NCI-H146 (cell line): ENCODE results near the gene ACVR1.

ENCODE experiments used
- DNase-seq: peaks from one replicate; lab custom pipeline; 2025; lab: John Stamatoyannopoulos, UW

Gene ACVR1

DNA sequence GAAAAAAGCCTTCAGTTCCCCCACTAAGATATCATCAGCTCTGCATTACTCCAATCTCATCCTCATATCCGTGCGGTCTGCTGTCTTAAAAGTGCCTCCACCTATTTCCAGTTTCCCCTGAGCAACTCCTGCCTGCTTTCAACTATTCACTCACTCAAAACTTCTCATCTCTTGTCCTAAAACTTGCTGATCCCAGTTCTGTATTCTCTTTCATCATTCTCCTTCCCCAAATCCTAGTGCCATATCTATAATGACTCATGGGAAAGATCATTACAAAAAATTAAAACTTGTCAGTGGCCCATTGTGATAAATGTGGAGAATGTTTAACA is 20.0 kb downstream of the ACVR1 start:
- DNase-seq = no peak

DNA sequence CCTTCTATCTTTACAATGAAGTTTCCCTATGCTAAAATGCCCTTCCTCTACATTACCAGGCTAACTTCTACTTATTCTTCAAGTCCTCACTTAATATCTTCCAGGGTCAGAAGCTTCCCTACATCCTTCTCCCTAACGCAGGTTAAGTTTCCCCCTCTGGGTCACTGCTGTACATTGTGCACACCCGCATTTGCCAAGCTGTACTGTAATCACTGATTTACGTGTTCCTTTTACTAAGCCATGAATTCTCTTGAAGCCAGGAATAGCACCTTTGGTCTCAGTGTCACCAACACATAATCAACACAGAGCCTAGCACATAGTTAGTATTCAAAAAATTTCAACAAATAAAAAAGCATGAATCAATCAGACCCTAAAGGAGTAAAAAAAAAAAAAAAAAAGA is 22.3 kb downstream of the ACVR1 start:
- no peak for DNase-seq

GRCh38 chr2:157853211-157853610 is 22.9 kb downstream of the ACVR1 start:
- DNase-seq = no peak

GRCh38 chr2:157849591-157849990 is 26.5 kb downstream of the ACVR1 start:
- no peak for DNase-seq

DNA sequence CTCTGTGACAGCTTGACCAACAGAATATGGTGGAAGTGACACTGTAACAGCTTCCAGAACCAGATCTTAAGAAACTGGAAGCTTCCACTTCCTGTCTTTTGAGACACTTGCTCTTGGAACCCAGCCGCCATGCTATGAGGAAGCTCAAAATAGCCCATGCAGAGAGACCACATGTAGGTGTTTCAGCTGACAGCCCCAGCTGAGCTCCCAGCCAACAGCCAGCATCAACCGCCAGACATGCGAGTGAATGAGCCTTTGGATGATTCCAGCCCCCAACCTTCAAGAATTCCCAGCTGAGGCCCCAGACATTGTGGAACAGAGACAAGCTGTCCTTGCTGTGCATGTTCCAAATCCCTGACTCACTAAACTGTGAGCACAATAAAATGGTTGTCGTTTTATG is 27.9 kb downstream of the ACVR1 start:
- DNase-seq = no peak

DNA sequence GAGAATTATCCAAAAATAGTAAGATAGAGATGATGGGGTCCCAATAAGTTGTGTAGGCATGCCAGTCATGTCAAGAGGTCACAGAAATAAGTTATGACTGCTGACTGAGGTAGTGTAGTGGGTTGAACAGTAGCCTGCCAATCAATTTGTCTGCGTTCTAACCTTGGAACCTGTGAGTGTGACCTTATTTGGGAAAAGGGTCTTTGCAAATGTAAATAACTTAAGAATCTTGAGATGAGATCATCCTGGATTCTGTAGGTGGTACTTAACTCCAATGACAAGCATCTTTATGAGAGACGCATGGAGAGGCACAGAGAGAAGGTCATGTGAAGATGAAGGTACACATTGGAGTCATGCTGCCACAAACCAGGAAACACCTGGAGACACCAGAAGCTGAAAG is 31.0 kb downstream of the ACVR1 start:
- no peak for DNase-seq

DNA sequence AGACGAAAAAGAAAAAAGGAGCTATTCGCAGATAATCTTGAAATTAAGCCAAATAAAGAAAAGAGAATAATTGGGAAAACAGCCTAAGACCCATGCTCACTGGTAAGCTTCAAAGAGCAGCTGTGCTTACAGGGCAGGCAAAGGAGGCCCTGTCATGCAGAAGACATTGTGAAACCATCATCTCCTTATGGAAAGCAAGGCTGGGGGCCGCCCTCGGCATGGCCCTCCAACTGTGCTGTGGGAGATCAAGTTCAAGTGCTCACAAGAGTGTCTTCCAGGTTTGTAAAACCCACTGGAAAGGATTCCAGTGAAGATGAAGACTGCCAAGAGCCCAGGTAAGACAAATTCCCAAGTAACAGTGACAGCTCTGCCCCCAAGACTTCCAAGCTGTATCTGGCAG is 32.2 kb downstream of the ACVR1 start:
- no peak for DNase-seq

DNA sequence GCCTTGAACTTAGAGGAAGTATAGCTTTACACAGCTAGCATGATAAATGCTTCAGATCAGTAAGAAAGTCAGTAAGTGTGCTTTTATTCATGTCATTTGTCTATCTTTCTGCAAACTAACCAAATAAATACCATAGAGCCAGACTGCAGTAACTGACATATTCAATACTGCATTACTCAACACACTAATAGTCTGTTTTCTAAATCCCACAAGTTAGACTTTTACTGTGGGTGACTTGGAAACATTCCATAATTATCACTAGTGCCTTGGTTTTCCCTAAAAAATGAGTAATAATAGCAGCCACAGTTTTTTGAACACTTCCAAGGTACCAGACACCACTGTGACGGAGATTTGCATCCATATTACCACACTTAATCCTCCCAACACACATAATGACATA is 33.0 kb downstream of the ACVR1 start:
- DNase-seq = no peak

- DNase-seq = no peak
These were observed 33.8 kb downstream of the ACVR1 start for GRCh38 chr2:157842106-157842879.

- no peak for DNase-seq
These were observed 34.6 kb downstream of the ACVR1 start for GRCh38 chr2:157841485-157841884.

DNA sequence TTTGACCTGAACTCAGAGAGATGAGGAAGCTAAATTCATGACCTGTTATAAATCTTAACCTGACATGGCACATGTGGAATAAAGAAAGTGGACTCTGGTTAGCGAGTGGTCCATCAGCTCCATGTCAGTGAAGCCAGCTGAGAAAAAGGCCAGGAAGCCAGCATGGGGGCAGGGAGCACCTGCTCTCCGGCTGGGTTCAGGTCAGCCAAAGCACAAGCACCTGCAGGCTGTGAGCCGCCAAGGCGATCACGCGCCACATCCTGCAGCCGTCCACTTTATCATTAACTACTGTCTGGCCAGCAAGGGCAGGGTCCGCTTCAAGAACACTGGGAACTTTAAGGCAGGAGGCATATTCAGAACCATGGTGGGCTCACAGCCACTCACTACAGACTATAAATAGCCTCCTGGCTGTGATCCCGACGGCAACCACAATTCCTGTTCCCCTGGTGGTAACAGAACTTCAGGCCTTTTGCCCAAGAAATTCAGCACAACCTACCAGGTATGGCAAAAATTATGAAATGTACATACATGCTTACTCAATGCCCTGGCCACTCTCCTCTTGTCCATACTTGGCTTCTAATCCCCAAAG is 35.5 kb downstream of the ACVR1 start:
- DNase-seq = peak; percentile 83

GRCh38 chr2:157839822-157840221 is 36.3 kb downstream of the ACVR1 start:
- DNase-seq = peak; percentile 28

GRCh38 chr2:157839162-157839801 is 36.8 kb downstream of the ACVR1 start:
- peak; percentile 97 for DNase-seq

- peak; percentile 69 for DNase-seq
These were observed 37.5 kb downstream of the ACVR1 start for GRCh38 chr2:157838442-157839161.

- DNase-seq = peak; percentile 50
These were observed 38.2 kb downstream of the ACVR1 start for GRCh38 chr2:157837851-157838441.

- no peak for DNase-seq
These were observed 39.6 kb downstream of the ACVR1 start for GRCh38 chr2:157836531-157836930.

GRCh38 chr2:157835425-157835824 is 40.7 kb downstream of the ACVR1 start:
- DNase-seq = no peak

DNA sequence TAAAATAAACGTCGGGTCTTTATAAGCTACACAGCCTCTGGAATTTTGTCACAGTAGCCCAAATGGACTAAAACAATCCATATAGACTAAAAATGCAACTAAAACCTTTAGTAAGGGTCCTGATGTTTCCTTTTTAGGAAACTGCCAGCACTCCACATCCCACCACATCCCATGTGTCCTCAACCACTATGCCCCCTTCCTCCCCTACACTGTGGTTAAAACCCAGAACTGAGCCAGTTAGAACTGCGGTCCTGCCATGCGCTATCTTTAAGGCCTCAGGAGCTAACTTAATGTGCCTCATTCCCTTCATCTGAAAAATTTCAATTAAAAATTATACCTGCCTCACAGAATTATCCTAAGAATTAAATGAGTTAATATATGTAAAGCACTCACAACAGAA is 41.1 kb downstream of the ACVR1 start:
- DNase-seq = no peak

DNA sequence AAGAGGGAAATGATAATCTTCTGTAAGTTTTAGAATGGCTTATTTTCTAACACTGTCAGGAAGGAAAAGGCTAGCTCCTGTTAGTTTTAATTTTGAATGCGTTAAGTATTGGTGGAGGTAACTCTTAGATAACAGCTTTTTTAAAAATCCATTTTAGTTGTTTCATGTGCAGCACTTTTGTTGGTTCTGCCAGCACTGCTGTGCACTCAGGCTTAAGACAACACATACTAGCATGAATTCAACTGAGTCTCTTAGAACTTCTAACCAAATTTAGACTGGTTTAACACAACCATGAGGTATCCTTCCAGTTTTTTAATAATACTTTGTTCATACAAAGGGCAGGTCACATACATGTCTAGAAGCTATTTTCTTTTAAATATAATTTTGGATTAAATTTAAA is 42.4 kb downstream of the ACVR1 start:
- DNase-seq = no peak

- DNase-seq = no peak
These were observed 44.4 kb downstream of the ACVR1 start for GRCh38 chr2:157831573-157832315.

DNA sequence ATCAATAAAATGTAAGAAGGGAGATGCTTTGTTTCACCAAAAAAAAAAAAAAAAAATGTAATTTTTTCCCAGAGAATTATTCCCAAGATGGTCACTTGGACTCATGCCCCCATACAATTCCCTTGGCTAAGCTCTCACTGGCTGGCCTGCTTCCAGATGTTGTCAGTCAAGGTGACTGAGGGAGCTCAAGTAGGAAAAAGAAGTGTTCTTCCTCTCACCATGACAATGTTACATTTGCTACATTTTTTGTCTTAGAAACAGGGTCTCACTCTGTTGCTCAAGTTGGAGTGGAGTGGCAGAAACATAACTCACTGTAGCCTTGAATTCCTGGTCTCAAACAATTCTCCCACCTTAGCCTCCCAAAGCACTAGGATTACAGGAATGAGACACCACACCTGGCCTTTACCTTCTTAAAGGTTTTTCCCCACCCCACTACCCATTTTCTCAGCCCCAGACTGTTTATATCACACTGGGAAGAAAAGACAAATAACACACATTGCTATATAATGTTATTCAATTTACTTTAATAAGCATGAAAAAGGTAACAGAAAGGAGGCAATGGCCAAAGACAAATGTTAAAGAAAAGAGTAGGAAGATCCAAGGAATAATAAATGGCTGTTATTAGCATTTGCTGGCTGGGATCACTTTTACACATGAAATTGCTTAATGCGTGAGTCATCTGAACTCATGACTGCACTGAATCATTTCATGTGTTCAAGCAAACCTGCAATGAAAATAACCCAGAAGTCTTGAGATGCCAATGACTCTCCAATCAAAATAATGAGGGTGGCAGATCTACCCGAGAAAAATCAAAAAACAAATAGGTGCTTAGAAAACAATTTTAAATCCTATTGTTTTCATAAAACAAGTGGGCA is 45.2 kb downstream of the ACVR1 start:
- DNase-seq = no peak
